ENCODE results near the gene RALGPS1.
A peak's percentile ranks its signal among the peaks of the same experiment; 100 is the strongest.
"Not testable (repeated sequence)": the region's sequence is repeated elsewhere in the genome, so short reads cannot be mapped to it uniquely, and the experiment has no call there.

Gene RALGPS1

DNA sequence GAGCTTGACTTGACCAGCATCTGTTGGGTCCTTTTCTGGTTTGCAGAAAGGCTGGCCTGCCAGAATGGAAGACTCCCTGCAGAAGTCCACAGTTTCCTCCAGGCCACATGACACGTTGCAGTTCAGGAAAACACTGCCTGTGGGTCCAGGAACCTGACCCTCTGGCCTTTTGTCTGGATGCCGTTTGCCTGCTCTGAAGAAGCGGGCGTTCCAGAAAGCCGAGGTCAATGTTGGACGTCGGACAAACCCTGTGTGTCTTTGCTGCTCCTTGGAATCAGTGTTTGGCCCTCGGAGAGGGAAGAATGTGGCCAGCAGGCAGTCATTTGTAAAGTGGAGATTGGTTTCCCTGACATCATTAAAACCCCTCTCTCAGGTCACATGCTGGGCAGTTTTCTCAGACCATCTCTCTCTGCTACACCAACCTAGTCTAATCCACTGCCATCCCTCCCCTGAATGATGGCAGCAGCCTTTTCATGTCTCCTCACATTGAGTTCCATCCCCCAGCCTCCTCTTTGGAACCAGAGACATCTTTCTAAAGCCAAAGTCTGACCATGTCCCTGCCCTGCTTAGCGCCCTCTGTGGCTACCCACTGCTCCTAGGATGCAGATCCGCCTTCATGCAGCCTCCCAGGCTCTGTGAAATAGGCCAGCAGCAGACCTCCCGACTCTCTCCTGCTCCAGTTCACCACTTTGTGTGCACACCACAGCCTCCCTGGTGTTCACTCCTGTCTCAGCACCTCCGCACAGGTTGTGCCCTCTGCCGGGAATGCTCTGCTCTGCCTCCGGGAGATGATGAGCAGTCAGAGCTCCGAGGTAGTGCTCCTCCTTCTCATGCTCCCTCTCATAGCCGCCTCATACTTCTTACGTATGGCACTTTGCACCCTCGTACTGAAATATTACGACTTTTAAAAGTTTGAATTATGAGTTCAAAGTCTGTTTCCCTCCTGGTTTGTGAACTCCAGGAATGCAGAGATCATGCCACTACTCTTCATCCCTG is 75.6 kb downstream of the RALGPS1 start:
- no peak for DNase-seq

DNA sequence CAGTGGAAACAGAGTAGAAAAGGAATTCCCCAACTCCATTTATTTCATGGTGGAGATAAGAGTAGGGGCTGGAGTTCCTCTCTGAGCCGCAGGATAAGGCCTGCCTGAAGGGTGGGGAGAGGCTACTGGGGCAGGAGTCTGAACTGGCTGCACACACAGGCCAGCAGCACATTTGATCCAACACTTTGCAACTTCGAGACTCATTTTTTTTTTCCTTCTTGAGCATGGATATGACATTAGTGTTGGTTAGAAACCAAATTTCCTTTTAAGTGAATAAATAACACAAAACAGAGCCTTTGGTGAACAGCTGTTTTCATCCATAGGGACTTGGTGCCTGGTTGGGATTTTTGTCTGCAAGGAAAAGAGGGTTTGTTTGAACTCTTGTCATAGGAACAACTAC is 76.6 kb downstream of the RALGPS1 start:
- DNase-seq = no peak

DNA sequence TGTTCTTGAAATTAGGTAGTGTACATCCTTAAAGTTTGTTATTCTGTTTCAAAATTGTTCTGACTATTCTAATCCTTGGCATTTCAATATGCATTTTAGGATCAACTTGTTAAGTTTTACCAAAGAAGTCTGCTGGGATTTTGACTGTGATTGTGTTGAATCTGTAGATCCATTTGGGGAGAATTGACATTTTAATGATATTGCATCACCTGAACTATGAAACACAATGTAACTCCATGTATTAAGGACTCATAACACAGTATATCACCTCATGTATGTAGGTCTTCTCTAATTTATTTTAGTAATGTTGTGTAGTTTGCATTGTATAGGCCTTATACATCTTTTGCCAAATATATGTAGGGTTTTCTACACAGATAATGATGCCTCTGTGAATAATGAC is 77.8 kb downstream of the RALGPS1 start:
- no peak for DNase-seq

DNA sequence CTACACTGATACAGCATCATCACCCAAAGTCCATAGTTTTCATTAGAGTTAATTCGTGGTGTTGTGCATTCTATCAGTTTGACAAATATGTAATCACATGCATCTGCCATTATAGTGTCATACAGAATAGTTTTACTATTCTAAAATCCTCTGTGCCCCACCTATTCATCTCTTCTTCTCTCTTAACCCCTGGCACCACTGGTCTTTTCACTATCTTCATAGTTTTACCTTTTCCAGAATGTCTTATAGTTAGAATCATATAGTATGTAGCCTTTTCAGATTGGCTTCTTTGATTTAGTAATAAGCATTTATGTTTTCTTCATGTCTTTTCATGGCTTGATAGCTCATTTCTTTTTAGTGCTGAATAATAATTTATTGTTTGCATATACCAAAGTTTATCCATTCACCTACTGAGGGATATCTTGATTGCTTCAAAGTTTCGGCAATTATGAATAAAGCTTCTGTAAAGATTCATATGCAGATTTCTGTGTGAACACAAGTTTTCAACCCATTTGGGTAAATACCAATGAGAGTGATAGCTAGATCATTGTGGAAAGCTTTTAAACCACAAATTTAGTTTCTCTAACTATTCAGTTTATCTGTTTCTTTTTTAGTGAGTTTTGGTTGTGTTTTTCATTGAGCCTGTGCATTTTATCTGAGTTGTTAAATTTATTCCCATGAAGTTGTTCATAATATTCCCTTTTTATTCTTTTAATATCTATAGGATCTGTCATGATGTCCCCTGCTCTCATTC is 84.9 kb downstream of the RALGPS1 start:
- DNase-seq = no peak

DNA sequence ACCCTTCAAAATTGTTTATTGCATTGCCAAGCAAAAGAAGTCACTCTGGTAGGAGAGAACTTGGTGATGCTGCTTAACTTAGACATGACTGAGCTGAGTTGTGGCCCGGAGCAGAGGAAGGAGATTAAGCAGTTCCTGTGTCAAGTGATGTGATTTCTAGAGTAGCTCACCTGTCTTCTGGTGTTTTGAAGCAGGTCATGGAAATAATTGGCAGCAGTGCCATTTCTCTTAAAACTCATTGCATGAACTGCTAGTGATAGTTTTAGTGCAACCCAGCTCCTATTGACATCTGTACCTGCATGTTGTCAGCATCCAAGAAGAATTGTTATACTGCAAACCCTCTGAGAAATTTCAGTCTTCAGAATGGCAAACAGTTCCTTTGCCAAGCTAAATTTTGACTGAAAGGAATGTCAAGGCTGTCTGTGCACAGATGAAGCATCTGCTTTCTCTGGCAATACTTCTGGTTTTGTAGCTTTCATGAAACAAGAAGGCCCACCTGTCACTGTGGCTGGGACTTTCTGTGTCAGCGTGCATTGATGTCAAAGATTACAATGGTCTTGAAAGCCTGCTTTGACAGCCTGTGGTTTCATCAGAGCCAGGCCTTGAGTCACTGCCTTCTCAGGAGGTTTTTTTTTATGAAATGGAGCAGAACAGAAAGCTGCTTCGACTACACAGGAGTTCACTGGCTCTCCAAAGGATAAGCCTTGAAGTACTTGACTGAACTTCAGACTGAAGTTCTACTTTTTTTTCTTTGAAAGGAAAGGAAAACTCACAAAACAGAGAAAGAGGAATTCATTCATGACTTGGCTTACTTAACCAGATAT is 90.6 kb downstream of the RALGPS1 start:
- DNase-seq = peak; percentile 75

DNA sequence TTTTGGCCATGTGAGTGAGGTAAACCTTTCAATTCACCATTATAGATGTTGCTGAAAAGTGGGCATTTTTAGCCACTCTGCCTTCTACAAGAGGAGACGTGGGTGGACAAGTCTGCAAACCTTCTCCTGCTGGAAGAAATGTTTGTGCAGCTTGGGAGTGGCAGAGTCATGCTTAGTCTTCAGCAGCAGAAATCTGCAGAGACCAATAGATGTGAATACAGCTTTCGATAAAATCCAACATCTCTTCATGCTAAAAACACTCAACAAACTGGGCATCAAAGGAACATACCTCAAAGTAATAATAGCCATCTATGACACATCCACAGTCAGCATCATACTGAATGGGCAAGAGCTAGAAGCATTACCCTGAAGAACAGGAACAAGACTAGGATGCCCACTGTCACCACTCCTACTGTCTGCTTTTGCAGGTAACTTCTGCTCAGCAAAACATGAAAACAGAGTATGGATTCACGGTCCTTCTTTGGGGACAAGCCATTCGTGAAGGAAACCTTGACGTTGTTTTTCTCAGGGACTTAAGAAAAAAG is 91.3 kb downstream of the RALGPS1 start:
- DNase-seq = no peak

DNA sequence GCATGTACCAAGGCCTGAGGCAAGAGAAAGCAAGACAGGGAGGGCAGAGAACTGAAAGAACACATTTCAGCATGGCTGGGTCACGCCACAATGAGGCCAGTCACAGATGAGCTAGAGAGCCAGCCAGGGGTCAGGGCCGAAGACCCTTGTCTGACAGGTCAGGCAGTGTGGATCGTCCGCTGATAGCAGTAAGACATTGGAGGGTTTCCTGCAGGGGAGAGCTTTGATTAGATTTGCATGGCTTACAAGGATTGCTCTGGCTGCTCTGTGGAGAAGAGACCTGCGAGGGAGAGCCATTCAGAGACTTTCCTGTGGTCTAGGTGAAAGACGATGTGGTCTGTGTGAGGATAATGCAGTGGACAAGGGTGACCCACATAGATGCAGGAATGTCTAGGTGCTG is 93.1 kb downstream of the RALGPS1 start:
- DNase-seq = no peak

DNA sequence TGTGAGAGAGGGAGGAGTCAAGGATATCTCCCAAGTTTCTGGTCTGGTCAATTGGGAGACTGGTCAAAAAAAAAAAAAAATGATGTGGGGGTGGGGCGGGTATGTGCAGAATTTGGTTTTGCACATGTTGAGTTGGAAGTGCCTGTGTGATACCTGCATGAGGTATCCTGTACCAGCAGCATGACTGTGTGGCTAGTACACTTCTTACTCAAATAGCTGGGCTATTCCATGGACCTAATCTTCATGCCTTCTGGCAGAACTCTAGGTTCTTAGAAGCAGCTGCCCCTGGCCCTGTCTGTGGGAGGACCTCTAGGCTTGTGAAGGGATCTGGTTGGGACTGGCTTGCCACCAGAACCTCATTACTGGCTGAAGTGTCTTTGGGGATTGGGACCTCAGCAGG is 93.5 kb downstream of the RALGPS1 start:
- DNase-seq = no peak

DNA sequence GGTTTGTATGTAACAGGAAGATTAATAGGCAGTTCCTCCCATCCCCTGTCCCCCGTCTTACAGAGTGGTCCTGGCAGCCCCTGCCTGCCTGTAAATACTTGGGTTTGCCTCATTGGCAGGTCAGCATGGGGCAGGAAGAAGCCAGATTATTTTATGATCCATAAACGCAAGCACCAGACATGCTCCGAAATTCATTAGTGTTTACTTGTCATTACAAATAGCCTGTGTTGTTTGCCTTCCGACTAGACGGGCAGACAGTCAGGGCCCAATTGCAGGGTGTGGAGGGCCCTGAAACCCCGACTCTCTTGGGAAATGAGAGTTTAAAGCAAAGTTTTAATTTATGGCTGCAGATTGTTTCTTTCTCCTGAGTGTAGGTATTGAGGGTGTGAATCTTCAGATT is 97.2 kb downstream of the RALGPS1 start:
- DNase-seq = no peak

DNA sequence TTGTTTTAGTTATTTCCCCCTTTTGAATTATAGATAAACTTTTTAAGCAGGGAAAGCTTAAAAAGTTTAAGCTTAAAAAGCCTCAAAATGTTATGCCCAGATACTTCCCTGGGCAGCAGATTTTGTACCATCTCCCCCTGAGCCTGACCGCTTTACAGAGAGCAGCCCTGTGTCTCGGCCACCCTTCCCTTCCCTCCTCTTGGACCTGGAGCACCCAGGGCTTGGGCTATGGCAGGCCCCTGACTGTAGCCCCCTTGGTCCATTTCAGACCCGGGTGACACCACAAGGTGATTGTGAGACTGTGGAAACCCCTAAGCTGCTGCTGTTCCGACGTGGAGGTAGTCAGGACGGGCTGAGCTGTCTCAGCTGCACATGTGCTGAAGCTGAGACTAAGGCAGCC is 97.7 kb downstream of the RALGPS1 start:
- DNase-seq = no peak

DNA sequence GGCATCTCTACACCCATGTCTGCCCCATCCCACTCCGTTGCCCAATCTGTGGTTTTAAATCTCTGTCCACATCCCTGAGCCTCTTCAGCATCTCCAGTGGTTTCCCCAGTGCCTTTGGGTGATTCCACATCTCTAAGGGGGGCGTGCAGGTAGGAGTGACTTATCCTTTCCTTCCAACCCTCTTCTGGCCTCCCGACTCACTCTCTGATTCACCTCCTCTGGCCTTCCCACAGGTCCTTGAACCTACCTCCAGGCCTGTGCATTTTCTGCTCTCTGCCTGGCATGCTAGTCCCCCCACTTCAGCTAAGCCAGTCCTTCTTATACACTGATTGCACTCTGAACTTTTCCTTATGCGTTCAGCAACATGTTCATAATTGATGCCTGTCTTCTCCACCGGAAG is 99.0 kb downstream of the RALGPS1 start:
- DNase-seq = no peak

DNA sequence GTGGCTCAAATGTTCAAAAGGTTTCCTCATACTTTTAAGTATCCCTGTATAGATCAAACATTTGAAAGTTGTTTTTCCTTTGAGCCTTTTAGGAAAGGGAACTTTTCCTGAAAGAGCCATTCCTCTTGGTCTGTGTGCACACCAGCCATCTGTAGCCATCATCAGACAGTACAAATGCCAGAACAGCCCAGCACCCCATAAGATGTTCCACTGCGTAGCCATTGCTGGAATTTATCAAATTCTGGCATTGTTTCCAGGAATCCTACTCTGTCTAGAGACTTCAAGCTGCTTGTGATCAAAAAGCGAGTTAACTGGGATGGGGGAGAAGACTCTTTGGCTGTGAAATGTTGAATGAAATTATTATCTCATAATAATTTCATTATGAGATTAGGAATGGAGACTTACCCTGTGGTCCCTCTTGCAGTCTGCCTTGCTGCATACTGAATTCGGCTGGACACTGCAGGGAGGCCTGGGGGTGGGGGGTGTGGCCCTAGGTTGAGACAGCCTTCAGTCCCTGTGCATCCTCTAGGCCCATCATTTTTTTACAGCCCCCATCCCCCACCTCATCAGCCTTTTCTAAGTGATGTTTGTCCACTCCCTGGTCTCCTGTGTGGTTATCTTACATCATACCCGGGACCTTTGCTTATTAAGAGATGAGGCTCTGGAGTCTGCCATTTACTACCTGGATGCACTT is 99.8 kb downstream of the RALGPS1 start:
- no peak for DNase-seq

DNA sequence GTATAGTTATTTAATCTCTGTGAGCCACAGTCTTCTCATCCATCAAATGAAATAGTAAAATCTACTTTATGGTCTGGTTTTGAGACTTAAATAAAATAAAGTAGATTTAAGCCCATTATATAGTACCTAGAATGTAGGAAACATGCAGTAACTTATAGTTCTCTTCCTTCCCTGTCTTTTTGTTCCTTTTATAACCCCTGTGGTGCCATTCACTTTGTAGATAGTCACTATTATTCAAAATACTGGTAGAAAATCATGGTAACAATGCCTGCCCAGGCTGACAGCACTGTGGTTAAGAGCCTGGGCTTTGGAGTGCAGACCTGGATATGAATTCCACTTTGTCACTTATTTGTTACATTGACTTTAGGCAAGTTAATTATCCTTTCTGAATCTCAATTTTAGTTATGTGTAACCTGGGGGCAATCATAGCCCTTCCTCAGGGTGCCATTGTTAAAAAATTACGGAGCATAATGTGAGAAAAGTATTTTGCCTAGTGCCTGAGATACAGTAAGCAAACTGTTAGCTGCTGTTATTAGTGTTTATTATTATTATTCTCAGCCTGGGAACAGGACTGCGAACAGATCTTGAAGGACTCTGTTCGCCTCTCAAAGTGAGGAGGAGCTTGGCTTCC is 100.4 kb downstream of the RALGPS1 start:
- DNase-seq = no peak

DNA sequence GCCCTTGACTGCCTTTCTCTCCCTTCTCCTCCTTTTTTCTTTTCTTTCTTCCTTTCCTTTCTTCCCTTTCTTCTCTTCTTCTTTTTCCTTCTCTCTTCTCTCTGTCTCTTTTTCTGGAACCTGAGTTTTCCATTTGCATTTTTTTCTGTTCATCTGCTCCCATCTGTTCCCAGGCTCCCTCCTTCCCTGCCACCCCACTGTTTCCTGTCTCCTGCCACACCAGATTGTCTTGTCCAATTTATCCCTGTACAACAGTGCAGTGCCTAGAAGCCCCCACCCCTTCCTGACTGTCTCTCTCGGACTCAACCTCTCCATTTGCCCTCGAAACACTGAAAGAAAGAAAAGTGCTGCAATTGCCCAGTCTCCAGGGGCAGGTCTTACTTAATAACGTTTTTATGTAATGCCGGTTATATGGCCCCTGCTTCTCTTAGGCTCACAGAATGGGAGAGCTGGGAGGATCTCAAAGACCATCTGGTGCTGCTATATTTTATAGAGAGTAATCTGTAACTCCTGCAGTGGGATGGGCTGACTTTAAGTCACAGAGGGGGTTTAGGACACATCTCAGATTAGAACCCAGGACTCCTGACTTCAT is 101.4 kb downstream of the RALGPS1 start:
- DNase-seq = no peak

DNA sequence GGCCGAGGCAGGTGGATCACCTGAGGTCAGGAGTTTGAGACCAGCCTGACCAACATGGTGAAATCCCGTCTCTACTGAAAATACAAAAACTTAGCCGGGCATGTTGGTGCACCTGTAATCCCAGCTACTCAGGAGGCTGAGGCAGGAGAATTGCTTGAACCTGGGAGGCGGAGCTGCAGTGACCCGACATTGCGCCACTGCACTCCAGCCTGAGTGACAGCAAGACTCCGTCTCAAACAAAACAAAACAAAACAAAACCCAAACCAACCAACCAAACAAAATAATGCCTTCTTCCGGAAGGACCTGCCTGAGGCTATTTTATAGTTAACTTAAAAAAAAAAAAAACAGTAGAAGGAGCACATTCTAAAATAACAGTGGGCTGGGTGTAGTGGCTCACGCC is 103.4 kb downstream of the RALGPS1 start:
- DNase-seq = not testable (repeated sequence)

DNA sequence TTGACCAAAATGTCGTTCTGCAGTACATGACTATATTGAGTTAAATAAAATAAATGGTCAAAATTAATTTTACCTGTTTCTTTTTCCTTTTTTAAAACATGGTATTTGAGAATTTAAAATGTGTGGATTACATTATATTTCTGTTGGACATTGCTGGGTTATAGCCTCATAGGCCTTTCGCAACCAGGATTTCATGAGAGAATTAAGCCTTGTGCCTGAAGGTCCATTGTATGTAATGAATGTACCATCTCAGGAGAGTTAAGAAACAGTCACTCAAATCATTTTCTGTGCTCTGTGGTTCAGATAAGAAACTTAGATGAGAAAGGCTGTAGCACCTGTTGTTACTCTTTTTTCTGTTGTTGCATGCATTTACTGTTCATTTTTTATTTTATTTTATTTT is 104.4 kb downstream of the RALGPS1 start:
- no peak for DNase-seq

DNA sequence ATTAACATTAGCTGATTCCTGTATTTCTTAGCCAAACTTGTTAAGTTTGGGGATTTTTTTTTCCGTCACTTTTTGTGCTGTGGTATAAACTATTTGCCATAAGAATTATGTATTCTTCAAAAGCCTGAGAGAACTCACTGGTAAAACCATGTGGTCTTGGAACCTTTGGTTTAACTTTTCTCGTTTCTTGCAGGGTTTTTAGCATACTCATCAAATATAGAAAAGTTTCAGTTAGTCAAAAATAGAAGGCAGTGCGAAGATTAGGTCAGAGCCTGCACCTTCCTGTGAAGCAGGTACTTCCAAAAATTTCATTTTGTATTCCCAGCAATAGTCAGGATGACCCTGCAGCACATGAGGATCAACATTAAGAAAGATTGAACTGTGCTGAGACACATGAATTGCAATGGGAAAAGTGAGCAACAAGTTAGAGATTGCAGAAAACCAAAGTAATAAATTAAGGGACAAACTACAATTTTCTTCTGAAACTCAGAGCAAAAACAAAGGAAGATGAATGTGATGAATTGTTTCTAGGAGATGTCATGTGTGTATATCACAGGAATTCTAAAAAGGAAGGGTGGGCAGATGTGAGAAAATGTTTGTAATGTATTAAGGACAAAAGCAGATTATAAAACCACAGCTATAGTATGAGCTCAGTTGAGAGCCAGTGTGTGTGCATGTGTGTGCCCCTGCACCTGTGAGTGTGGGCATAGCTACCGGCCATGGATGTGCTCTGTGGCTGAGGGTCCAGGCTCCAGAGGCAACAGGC is 105.6 kb downstream of the RALGPS1 start:
- DNase-seq = no peak

DNA sequence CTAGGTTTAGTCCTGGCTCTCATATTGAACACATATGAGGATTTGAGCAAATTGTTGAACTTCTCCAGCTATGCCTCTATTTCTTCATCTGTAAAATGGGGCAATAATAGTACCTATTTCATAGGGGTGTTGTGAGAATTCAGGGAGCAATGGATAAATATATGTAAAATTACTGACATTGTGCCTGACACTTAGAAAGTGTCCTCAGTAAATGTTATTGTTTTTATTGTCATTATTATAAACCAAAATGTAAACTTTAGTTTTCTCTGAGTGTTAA is 106.2 kb downstream of the RALGPS1 start:
- no peak for DNase-seq

DNA sequence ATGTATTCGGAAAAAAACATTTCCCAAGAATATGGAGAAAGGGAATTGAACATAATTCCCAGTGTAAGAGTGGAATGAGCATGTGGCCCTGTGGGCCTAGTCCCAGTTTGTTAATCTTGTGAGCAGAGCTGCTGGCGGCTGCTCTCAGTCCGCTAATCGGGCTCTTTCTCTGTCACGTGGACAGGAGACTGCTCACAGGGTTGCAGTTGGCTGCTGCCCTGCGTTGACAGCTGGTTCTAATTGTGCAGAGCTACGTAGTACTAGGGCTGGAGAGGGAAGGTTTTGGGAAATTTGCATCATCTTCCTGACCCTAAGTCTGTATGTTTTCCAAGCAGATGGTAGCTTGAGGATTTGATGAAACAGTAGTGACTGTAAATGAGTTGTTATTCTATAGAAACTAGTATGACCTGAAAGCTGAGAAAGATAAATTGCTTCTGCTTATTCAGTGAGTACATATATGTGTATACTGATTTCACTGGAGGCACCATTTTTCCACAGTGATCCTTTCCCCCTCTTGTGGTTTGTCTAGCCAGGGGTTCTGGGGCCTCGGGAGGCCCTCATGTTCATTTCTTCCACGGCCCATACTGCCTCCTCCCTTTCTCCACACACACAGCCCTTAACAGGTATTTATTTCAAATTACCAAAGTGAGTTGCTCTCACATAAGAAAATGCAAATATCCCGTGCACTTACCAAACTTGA is 107.2 kb downstream of the RALGPS1 start:
- DNase-seq = no peak
